GM12873 (cell line): ENCODE measurements around the gene DNAJB6.

Experiments
- CTCF ChIP-seq: IDR thresholded peaks from 2 replicates; pipeline ENCODE4 v1.5.1; 2012; ENCODE audit warnings: low read depth, mild to moderate bottlenecking, moderate library complexity, low read length, control low read depth; ENCODE audit not compliant: insufficient read depth; ENCODE audit errors: missing control alignments

Gene DNAJB6

GRCh38 chr7:157438121-157439025 lies 101.6 kb downstream of the DNAJB6 start:
- no peak for TF ChIP-seq CTCF

GRCh38 chr7:157439149-157439548 lies 102.3 kb downstream of the DNAJB6 start:
- TF ChIP-seq CTCF, result no peak

- TF ChIP-seq CTCF, result no peak
Measured at GRCh38 chr7:157439761-157440160, 103.0 kb downstream of the DNAJB6 start.

GRCh38 chr7:157440346-157441022 lies 103.7 kb downstream of the DNAJB6 start:
- TF ChIP-seq CTCF, result no peak

GRCh38 chr7:157441023-157441399 lies 104.2 kb downstream of the DNAJB6 start:
- no peak for TF ChIP-seq CTCF

- no peak for TF ChIP-seq CTCF
Measured at GRCh38 chr7:157442456-157442855, 105.7 kb downstream of the DNAJB6 start.
